Stimulated activated CD8-positive, alpha-beta memory T cell treated with anti-CD3 and anti-CD28 coated beads, Interleukin-7, amount 100 ng/mL, for 48 hours (primary cell): ENCODE data around the gene YIPF2.
"Not testable (repeated sequence)": the region's sequence is repeated elsewhere in the genome, so short reads cannot be mapped to it uniquely, and the experiment has no call there.

Experiments
- DNase-seq, 2 donors: peaks; one replicate each; pipeline ENCODE4 v3.0.0-alpha.2; 2020; ENCODE audit warnings: low read depth in 1 of 2; ENCODE audit errors: extremely low read depth in 1 of 2

YIPF2 gene

DNA sequence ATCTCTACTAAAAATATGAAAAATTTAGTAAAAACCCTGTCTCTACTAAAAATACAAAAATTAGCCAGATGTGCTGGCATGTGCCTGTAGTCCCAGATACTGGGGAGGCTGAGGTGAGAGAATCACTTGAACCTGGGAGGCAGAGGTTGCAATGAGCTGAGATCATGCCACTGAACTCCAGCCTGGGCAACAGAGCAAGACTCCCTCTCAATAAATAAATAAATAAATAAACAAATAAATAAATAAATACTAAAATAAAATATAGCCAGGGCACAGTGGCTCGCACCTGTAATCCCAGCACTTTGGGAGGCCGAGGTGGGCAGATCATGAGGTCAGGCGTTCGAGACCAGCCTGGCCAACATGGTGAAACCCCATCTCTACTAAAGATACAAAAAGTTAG is 15.0 kb upstream of the YIPF2 start:
- DNase-seq: not testable (repeated sequence)

DNA sequence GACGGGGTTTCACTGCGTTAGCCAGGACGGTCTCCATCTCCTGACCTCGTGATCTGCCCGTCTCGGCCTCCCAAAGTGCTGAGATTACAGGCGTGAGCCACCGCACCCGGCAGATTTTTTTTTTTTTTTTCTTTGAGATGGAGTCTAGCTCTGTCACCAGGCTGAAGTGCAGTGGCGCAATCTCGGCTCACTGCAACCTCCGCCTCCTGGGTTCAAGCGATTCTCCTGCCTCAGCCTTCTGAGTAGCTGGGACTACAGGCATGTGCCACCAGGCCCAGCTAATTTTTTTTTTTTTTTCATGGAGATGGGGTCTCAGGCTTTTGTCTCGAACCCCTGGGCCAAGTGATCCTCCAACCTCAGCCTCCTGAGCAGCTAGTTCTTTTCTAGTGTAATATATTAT is 13.2 kb upstream of the YIPF2 start:
- not testable (repeated sequence) for DNase-seq

DNA sequence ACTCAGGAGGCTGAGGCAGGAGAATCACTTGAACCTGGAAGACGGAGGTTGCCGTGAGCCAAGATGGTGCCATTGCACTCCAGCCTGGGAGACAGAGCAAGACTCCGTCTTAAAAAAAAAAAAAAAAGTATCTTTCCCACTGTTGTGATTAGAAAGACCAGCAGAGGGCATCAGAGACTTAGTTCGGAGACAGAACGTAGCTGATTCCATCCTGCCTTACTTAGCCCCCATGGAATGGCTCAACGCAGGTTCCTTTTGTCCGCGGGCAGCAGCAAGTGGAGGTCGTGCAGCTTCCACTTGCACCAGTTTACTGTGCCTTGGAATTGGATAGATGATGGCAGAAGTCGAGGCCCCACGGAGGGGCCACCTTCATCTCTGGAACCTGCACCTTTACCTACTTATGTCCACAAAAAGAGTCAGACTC is 8.2 kb upstream of the YIPF2 start:
- no peak for DNase-seq

DNA sequence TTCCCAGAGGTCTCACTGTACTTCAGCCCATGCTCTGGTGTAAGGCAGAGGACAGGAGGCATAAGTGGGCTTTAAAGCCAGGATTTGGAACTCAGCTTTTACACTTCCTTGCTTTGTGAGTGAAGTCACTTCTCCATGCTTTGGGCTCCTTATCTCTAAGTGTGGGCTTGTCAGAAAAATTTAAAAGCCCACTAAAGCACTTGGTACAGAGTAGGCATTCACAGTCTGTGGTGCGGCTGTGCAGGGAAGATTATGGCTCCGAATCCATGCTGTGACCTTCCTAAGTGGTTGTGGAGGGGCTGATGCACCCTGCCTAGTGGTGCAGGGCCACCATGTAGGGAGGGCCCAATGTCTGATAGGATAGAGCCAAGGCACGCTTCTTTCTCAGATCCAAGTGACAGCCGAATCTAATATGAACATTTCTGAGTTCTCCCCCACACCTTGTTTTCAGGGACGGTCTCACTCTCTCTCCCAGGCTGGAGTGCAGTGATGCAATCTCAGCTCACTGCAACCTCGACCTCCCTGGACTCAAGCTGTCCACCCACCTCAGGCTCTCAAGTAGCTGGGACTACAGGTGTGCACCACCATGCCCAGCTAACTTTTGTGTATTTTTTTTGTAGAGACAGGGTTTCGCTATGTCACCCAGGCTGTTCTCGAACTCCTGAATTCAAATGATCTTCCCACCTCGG is 7.1 kb upstream of the YIPF2 start:
- no peak for DNase-seq

DNA sequence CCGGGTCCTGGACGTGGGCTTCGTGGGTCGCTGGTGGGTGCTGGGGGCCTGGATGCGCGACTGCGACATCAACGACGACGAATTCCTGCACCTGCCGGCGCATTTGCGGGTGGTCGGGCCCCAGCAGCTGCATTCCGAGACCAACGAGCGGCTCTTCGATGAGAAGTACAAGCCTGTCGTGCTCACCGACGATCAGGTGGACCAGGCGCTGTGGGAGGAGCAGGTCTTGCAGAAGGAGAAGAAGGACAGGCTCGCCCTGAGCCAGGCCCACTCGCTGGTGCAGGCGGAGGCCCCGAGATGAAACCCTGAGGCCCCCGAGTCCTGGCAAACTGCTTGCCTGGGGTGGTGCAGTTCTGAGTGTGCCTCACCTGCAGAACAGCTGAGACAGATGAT is 959 bp upstream of the YIPF2 start:
- DNase-seq: no peak

DNA sequence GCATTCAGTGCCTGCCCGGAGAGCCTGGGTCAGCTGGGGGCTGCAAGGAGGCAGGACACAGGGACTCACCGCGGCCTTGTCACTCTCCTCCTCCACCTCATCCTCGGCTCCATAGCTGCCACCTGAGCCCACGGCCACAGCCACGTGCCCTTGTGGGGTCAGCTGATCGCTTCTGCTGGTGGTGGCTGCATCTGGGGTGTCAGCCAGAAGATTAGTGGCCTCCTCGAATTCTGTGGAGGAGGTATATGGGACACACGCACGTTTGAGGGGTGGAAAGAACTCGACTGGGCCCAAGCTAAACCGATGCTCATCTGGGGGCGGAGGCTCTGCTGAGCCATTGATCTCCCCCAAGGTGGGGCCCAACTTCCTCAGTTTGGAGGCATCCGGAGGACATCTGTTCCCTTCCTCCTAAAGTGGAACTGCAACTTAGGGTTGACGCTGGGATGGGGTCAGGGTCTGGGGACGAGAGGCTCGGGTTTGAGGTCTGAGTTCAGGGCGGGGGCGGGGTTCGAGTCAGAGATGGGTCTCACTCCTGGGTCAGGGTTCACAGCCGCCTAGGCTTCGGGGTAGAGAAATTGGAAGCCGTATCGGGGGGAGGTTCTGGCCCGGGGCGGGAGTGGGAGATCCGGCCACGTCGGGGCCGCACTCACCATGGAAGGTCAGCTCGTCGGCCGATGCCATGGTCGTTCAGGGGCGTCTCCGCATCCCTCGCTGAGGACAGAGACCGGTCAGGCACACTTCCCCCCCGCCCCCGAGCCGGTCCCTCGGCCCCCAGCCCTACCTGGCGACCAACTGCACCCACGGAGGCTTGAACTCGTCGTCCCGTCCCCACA is 493 bp downstream of the YIPF2 start:
- DNase-seq: no peak

DNA sequence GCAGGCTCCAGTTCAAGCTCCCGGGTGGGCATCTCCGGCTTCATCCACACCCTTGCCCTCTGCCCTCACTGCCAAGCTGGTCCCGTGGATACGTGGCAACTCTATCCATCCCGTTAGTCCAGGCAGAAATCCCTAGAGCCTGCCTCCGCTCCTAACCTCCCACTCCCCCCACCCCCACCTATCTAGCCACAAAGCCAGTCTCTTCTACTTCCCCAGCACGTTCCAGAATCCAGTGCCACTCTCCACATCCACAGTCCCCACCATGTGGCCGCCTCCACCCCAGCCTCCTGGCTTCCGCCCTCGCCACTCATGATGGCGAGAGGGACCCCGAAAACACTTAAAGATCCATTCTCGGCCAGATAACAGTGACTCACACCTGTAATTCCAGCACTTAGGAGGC is 3.8 kb downstream of the YIPF2 start:
- no peak for DNase-seq

DNA sequence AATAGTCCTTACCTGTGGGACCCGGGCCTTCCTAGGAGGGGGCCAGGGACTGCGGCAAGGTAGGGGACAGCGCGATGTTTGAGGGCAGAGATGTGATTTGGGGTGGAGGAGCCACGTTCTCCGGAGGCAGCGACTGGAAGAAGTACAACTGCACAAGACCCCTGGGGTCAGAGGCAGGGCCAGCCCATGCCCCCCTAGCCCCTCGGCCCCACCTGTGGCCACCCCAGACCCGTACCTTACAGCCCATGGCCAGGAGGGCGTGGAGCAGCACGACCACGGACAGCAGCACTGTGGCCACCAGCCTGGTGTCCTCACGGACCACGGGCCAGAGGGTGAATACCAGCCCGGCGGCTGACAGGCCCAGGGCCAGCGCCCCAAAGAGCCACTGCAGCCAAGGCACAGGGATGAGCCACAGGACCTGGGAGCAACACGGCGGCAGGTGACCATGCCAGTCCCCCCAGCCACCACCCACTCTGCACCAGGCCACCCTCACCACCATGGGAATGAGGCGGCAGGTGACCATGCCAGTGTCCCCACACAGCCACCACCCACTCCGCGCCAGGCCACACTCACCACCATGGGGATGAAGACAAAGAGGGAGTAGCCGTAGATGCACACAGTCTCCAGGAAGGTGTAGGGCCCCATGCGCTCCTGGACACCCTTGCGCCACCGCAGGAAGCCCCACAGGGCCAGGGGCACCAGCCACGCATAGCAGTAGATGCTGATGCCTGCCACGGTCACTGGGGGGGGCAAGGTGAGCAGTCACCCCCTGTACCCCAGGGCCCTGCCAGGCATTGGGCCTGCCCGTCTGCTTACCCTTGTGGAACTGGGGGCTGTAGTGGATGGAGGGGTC is 5.0 kb downstream of the YIPF2 start:
- no peak for DNase-seq

DNA sequence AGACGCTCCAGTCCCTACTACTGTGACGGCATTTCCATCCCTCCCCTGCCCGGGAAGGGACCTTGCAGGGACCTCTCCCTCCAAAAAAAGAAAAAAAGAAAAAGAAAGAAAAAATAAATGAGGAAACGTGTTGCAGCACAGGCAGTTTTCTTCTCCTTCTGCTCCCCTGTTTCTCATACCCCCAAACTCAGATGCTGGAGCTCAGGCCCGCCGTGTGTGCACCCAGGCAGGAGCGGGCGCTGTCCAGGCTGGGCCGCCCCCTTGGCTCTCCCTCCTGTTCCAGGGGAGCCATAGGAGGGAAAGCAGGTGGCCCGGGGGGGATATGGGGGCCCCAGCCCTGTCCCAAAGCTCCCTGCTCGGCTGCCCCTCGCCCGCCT is 5.8 kb downstream of the YIPF2 start:
- no peak for DNase-seq

DNA sequence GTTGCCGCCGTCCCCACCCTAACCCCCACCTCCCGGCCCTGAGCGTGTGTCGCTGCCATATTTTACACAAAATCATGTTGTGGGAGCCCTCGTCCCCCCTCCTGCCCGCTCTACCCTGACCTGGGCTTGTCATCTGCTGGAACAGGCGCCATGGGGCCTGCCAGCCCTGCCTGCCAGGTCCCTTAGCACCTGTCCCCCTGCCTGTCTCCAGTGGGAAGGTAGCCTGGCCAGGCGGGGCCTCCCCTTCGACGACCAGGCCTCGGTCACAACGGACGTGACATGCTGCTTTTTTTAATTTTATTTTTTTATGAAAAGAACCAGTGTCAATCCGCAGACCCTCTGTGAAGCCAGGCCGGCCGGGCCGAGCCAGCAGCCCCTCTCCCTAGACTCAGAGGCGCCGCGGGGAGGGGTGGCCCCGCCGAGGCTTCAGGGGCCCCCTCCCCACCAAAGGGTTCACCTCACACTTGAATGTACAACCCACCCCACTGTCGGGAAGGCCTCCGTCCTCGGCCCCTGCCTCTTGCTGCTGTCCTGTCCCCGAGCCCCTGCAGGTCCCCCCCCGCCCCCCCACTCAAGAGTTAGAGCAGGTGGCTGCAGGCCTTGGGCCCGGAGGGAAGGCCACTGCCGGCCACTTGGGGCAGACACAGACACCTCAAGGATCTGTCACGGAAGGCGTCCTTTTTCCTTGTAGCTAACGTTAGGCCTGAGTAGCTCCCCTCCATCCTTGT is 6.4 kb downstream of the YIPF2 start:
- DNase-seq: no peak

DNA sequence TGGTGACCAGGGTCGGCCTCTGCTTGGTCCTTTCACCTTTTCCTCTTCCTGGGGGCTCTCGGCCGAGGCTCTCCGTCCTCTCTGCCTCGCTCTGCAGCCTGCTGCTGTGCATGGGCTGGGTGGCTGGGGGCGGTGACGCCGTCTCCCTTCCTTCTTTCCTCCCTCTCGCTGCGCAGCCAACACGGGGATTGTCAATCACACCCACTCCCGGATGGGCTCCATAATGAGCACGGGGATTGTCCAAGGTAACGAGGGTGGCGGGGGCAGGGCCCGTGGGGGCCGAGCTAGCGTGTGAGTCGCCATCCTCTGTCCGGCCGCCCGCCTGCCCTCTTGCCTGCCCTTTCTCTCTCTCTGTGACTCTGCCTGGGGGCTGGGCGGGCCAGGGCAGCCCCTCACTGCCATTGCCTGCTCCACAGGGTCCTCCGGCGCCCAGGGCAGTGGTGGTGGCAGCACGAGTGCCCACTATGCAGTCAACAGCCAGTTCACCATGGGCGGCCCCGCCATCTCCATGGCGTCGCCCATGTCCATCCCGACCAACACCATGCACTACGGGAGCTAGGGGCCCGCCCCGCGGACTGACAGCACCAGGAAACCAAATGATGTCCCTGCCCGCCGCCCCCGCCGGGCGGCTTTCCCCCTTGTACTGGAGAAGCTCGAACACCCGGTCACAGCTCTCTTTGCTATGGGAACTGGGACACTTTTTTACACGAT is 7.1 kb downstream of the YIPF2 start:
- no peak for DNase-seq

DNA sequence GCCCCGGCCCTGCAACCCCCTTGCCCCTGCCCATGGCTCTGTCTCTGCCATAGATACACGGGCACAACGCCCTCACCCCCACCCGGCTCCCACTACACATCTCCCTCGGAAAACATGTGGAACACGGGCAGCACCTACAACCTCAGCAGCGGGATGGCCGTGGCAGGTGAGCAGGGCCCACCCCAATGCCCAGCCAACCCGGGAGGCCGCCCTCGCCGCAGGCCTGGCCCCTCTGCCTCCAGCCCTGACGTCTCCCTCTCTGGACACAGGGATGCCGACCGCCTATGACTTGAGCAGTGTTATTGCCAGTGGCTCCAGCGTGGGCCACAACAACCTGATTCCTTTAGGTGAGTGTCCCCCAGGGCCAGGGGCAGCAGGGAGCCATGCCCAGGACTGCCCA is 7.7 kb downstream of the YIPF2 start:
- DNase-seq: no peak

DNA sequence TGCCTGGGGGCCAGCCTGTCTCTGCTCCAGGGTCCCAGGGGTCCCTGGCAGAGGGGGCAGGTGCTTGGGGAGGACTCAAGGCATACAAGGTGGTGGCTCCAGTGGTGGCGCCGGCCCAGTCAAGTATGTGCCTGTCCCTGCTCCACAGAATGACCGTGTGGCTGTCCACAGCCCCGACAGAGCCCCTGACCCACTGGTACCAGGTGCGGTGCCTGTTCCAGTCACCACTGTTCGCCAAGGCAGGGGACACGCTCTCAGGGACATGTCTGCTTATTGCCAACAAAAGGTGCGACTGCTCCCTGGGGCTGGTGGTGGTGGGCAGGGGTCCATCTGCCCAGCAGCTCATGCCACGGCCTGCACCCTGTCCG is 8.2 kb downstream of the YIPF2 start:
- no peak for DNase-seq

DNA sequence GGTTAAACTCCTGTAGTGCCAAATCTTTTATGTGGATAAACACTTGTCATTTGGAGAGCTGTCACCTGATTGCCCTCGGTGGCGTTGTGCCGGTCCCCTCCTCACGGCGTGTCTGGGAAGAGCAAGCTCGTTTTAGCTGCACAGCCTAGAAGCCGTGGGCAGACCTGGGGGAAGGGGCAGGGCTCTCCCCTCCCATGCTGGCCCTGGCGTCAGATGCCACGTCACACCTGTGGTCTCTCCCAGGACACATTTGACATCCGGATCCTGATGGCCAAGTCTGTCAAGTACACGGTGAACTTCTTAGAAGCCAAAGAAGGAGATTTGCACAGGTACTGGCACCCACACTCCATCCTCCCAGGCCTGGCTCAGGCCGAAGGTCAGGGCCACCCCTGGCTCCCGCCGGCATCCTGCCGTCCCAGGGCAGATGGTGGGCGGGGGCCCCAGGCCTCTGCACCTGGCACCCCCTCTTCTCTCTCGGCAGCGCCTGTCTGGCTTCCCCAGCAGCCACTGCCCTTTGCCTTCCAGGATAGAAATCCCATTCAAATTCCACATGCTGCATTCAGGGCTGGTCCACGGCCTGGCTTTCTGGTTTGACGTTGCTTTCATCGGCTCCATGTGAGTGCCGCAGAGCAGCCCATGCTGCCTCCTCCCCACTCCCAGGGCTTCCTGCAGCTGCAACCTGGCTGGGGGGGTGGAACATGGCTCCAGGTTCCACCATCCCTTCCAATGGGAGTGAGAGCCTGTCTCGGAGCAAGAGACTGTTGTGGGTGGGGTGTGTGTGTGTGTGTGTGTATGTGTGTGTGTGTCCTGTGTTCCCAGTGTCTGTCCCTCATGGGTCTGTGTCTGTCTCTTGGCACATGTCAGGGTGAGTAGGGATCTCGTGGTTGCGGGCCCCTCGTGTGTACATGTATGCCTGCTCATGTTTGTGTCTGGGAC is 8.8 kb downstream of the YIPF2 start:
- DNase-seq: no peak

DNA sequence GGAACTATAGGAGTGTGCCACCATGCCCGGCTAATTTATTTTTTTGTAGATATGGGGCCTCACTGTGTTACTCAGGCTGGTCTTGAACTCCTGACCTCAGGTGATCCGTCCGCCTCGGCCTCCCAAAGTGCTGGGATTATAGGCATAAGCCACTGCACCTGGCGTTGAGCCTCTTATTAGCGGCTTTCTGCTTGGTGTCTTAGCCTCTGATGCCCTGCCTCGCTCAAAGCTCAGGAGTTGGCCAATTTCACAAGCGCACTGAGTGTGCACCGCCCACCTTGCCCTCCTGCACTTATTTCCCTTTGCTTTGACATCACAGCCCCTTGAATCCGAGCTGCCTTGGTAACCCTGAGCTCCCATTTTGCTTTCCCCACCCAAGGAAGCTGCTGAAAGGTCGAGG is 10.1 kb downstream of the YIPF2 start:
- no peak for DNase-seq

DNA sequence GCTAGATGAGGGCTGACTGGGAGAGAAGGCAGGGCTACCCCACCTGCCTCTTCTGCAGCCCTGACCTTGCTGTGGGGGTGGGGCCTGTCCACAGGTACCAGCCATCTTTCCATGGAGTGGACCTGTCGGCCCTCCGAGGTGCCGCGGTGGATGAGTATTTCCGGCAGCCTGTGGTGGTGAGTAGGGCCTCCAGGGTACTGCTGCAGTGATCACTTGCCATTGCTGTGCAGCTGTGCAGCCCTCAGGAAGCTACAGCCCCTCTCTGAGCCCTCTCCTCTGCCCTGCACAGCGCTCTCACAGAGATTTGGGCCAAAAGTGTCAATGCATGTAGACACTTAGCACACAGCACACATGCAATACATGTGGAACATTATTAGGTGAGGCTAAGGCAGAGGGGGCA is 11.8 kb downstream of the YIPF2 start:
- DNase-seq: no peak

DNA sequence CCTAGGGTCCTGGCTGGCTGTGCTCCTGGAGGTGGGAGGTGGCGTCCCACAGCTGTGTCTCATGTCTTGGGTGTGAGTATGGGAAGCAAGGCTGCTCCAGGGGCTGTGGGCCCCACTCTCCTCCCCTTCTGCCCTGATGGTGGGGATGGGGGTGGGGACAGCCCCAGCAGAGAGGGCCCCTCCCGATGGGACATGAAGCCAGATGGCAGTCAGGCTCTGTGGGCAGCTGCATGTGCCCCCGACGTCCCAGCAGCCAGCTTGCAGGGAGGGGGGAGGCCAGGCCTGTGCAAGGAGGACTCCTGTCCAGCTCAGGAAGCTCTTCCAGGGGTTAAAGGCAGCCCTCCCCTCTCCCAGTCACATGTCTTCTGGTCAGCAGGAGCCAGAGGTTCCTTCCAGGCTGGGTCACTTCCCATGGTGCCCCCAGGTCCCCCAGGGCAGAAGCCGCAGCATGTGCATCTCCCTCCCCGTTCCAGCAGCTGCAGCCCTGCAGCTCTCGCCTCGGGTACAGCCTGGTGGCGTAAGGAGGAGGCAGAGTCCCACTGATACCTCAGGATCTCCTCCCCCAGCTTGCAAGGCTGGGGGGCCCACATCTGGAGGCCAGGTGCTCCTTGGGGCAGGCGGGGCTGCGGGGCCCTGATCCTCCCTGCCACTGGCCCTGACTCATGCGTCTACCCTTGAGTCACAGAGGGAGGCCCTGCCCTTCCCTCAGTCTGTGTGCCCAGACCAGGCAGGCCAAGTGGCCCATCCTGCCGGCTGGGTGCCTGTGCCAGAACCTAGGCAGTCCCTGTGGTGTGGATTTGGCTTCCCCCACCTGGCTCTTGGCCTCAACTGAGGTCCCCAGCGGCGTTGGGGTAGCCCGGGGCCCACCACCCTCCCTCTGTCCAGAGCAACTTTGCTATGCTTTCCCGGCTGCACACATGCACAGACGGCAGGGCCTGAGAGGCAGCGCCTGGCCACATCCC is 13.0 kb downstream of the YIPF2 start:
- no peak for DNase-seq

DNA sequence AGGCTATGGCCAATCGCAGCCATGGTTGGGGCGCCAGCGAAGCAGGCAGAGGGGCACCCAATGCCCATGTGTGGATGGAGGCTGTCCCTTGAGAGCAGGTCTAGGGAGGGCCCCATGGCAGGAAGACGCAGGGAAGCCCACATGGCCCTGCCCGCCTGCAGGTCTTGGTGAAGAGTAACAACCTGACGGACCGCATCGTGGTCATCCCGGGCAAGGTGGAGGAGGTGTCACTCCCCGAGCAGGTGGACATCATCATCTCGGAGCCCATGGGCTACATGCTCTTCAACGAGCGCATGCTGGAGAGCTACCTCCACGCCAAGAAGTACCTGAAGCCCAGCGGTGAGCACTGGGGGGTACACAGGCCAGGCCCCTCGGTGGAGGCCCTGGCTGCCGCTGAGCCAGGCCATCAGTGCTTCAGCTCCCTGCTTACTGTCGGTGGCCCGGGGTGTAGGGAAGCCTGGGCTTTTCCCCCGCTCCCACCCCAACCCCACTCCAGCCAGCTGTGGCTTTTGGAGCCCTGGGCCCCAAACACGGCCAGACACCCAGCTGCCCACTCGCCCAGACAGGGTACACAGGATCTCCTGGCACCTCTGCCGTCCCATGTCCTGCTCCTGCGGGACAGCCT is 14.6 kb downstream of the YIPF2 start:
- DNase-seq: no peak
